ENCODE results near the gene IAPP. TPM values are rescaled to one million over a fixed set of nuclear protein-coding genes. Genes with fewer than 3 reads are reported as not detected.

The IAPP gene
- total RNA-seq, 2 donors from 2014 or later: not detected

- DNase-seq (ENCODE audit: low spot score): no peak
- H3K27me3 ChIP-seq (replicated peaks; ENCODE audit: insufficient read depth): no peaks in the 10 kb centered on the region
- H3K9me3 ChIP-seq: no peaks in the 10 kb centered on the region
- no peak overlapping the region for H3K27ac ChIP-seq
- intact Hi-C loops (cut with DNase I): no loop called here
- WGBS: 92% methylated on average over 1 of the region's 1 CpG
- H3K36me3 ChIP-seq: no peaks in the 10 kb centered on the region
- H3K4me1 ChIP-seq (replicated peaks): no peaks in the 10 kb centered on the region
- H3K4me3 ChIP-seq: no peak overlapping the region
- TF ChIP-seq, protein P1, sequence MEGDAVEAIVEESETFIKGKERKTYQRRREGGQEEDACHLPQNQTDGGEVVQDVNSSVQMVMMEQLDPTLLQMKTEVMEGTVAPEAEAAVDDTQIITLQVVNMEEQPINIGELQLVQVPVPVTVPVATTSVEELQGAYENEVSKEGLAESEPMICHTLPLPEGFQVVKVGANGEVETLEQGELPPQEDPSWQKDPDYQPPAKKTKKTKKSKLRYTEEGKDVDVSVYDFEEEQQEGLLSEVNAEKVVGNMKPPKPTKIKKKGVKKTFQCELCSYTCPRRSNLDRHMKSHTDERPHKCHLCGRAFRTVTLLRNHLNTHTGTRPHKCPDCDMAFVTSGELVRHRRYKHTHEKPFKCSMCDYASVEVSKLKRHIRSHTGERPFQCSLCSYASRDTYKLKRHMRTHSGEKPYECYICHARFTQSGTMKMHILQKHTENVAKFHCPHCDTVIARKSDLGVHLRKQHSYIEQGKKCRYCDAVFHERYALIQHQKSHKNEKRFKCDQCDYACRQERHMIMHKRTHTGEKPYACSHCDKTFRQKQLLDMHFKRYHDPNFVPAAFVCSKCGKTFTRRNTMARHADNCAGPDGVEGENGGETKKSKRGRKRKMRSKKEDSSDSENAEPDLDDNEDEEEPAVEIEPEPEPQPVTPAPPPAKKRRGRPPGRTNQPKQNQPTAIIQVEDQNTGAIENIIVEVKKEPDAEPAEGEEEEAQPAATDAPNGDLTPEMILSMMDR (IDR thresholded peaks at IDR 0.05): no peak
- no peak for TF ChIP-seq POLR2A (IDR thresholded peaks at IDR 0.05)
- TF ChIP-seq POLR2AphosphoS5 (IDR thresholded peaks at IDR 0.05): no peak
Observed at GRCh38 chr12:21339921-21340320, 32.8 kb upstream of the IAPP start.

- Histone ChIP-seq H3K27me3 (replicated peaks; ENCODE audit: insufficient read depth) (no peaks in the 10 kb centered on the region), H3K4me1 (replicated peaks) (no peaks in the 10 kb centered on the region), H3K9me3 (no peaks in the 10 kb centered on the region), H3K36me3 (no peaks in the 10 kb centered on the region), H3K4me3 (no peak overlapping the region), H3K27ac (no peak overlapping the region)
- intact Hi-C loops (cut with DNase I): no loop called here
- no peak for DNase-seq (ENCODE audit: low spot score)
- TF ChIP-seq POLR2AphosphoS5 (IDR thresholded peaks at IDR 0.05) (no peak), POLR2A (IDR thresholded peaks at IDR 0.05) (no peak)
- TF ChIP-seq, protein P1 (IDR thresholded peaks at IDR 0.05): no peak
- 78% methylated on average over 6 of the region's 6 CpGs for WGBS
Observed at GRCh38 chr12:21340403-21340802, 32.3 kb upstream of the IAPP start.

DNA sequence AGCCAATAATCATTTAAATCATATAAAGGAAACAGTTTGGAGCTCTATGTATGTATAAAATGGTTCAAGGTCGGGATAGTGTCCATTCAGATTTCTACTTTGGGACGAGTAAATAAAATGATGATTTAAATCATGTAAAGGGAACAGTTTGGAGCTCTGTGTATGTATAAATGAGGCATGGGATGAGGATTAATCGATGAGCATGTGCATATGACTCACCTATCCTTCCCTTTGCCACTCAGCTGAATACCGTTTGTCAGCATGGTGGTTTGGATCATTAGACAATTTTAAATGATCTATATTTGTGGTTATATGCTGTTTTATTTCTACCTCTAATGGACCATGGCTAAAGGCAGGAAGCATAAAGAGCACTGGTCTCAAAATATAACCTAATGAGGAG, 30.9 kb upstream of the IAPP start:
- no peak overlapping the region for H3K27ac ChIP-seq
- TF ChIP-seq POLR2AphosphoS5 (IDR thresholded peaks at IDR 0.05) (no peak), POLR2A (IDR thresholded peaks at IDR 0.05) (no peak)
- TF ChIP-seq, protein P1 (IDR thresholded peaks at IDR 0.05): no peak
- intact Hi-C loops (cut with DNase I): no loop called here
- no peak for DNase-seq (ENCODE audit: low spot score)
- no peak overlapping the region for H3K4me3 ChIP-seq
- WGBS: 85% methylated on average over 4 of the region's 4 CpGs
- no peaks in the 10 kb centered on the region for H3K36me3 ChIP-seq
- no peaks in the 10 kb centered on the region for H3K4me1 ChIP-seq (replicated peaks)
- no peaks in the 10 kb centered on the region for H3K9me3 ChIP-seq
- H3K27me3 ChIP-seq (replicated peaks; ENCODE audit: insufficient read depth): no peaks in the 10 kb centered on the region

- intact Hi-C loops (cut with DNase I): no loop called here
Observed at GRCh38 chr12:21343636-21344035, 29.1 kb upstream of the IAPP start.

More at GRCh38 chr12:21343636-21344035, 29.1 kb upstream of the IAPP start:
- TF ChIP-seq POLR2AphosphoS5 (IDR thresholded peaks at IDR 0.05): no peak
- TF ChIP-seq, protein P1 (IDR thresholded peaks at IDR 0.05): no peak
- no peak for TF ChIP-seq POLR2A (IDR thresholded peaks at IDR 0.05)
- no peaks in the 10 kb centered on the region for H3K9me3 ChIP-seq
- H3K4me3 ChIP-seq: no peak overlapping the region
- H3K27ac ChIP-seq: no peak overlapping the region
- H3K36me3 ChIP-seq: no peaks in the 10 kb centered on the region
- H3K27me3 ChIP-seq (replicated peaks; ENCODE audit: insufficient read depth): no peaks in the 10 kb centered on the region
- no peak for DNase-seq (ENCODE audit: low spot score)
- no peaks in the 10 kb centered on the region for H3K4me1 ChIP-seq (replicated peaks)

All from prostate gland (tissue), 2 donors.